HL-60 (cell line): ENCODE results near the gene TRPV4.

Experiments used
- CTCF ChIP-seq: IDR thresholded peaks from one replicate; pipeline ENCODE4 v1.5.1; 2011; ENCODE audit warnings: low read length, control low read depth, inconsistent platforms; ENCODE audit not compliant: insufficient read depth
- POLR2AphosphoS5 ChIP-seq: IDR thresholded peaks from 2 replicates; pipeline ENCODE4 v1.6.1; 2012; ENCODE audit warnings: low read depth
- REST ChIP-seq: IDR thresholded peaks from 2 replicates; pipeline ENCODE4 v1.6.1; 2012; ENCODE audit warnings: low read depth; ENCODE audit not compliant: insufficient replicate concordance

- no peak for TF ChIP-seq CTCF
- no peak for TF ChIP-seq POLR2AphosphoS5
- no peak for TF ChIP-seq REST
Observed at GRCh38 chr12:109879351-109880042, 46.3 kb upstream of the TRPV4 start.
